GM19099 (cell line): Measurements from ENCODE around the gene LAMP1.

Source experiments
- POLR2A ChIP-seq: IDR thresholded peaks from 3 replicates; pipeline ENCODE4 v1.6.1; 2011; ENCODE audit warnings: low read depth; ENCODE audit not compliant: insufficient read length; ENCODE audit errors: extremely low read depth

Gene LAMP1

DNA sequence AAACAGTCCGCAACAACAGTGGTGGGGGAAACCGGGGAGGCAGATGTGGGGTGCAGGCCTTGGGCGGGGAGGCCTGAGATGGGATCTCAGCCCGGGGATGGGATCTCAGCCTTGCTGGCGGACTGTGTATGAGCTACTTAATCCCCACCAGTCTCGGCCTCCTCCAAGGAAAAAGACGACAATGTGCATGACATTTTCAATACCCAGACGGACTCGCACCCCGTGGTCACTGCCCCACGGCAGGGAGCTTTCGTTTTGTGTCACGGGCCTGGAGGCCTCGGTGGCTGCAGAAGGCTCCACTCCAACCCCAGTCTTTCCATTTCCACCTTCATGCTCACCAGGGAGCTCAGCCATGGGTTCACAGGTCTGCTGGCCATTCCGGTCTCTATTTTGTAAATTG is 41.4 kb downstream of the LAMP1 start:
- TF ChIP-seq POLR2A = no peak

- no peak for TF ChIP-seq POLR2A
Measured at GRCh38 chr13:113342820-113343691, 46.0 kb downstream of the LAMP1 start.

- TF ChIP-seq POLR2A = no peak
Measured at GRCh38 chr13:113343692-113343968, 46.6 kb downstream of the LAMP1 start.

DNA sequence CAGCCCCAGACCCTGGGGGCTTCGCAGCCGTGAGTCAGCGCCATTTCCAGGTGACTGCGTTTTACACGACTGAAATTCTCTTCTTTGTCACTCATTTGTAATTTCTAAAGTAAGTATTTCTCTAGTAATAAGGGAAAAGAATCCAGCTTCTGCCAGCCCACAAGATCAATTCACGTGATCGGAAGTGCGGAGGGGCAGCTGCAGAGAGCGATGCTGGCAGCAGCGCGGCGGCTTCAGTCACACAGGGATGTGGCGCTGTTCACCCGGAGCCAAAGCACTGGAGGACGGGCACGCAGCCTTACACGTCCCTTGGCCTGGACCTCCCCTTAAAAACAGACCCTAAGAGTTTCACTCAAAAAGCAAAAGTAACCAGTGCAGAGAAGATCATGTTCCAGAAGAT is 48.4 kb downstream of the LAMP1 start:
- no peak for TF ChIP-seq POLR2A

DNA sequence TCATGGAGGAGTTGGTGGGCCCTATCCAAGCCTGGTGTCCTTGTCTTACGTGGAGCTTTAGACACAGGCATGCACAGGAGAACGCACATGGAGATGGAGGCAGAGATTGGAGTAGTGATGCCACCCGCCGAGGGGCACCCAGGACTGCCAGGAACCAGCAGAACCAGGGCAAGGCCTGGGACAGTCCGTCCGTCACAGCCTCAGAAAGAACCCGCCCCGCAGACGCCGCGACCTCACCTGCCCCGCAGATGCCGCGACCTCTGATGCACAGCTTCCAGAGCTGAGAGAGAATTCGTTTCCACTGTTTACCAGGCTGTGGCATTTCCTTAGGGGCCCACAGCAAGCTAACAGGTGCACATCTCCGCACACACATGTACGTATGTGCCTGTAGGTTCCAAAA is 51.6 kb downstream of the LAMP1 start:
- no peak for TF ChIP-seq POLR2A

GRCh38 chr13:113349050-113349449 is 52.0 kb downstream of the LAMP1 start:
- TF ChIP-seq POLR2A = no peak

- TF ChIP-seq POLR2A = no peak
Measured at GRCh38 chr13:113349491-113349890, 52.5 kb downstream of the LAMP1 start.

DNA sequence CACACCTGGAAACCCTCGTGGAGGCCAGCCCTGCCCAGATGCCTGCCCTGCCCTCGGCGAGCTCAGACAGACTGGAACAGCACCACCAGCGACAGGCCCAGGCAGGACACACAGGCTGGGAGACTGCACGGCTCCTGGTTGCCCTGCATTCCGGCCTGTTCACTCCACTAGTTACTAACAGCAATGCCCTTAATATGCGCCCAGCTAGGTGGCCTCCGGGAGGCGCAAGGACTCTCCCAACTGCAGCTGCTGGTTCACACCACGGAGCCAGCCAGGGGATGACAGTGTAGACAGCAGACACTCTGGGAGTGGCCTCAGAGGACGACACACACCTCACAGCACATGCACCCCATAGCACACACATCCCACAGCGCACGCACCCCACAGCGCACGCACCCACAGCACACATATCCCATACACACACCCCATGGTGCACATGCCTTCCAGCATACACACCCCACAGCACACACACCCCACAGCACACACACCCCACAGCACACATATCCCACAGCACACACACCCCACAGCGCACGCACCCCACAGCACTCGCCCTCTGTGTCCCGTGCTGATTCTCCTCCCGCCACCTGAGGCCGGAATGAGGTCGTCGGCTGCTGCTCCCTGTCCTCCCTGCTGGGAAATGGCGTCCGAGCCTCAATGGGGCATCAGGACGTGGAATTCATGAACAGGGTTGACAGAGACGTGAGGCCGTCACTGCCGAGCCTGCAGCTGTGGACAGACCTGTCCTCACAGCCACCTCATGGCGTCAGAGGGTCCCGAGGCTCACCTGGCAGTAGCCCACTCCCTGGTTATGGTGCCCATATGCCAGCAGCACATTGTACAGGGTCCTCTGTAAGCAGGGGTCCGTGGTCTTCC is 53.3 kb downstream of the LAMP1 start:
- no peak for TF ChIP-seq POLR2A

DNA sequence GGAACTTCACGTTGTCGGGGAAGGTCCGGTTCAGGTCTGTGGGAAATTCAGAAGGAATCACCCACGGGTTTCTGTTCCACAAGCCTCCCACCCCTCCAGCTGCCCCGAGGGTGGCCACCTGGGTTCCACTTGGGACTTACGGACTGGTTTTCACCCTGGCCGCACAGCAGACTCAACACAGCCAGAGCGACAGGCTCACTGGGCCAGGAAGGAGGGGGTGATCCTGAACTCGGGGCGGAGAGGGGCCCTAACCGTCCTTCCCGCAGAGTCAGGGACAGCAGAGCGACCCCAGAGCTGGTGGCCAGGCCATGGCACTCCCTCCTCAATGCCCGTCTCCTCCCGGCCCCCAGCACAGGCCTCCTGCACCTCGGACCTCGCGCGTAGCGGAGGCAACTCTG is 53.9 kb downstream of the LAMP1 start:
- no peak for TF ChIP-seq POLR2A

- TF ChIP-seq POLR2A = no peak
Measured at GRCh38 chr13:113351514-113352026, 54.5 kb downstream of the LAMP1 start.

- TF ChIP-seq POLR2A = no peak
Measured at GRCh38 chr13:113353254-113353653, 56.2 kb downstream of the LAMP1 start.

GRCh38 chr13:113354831-113355610 is 58.0 kb downstream of the LAMP1 start:
- no peak for TF ChIP-seq POLR2A

GRCh38 chr13:113355621-113356020 is 58.6 kb downstream of the LAMP1 start:
- TF ChIP-seq POLR2A = no peak

GRCh38 chr13:113356596-113356995 is 59.6 kb downstream of the LAMP1 start:
- no peak for TF ChIP-seq POLR2A

DNA sequence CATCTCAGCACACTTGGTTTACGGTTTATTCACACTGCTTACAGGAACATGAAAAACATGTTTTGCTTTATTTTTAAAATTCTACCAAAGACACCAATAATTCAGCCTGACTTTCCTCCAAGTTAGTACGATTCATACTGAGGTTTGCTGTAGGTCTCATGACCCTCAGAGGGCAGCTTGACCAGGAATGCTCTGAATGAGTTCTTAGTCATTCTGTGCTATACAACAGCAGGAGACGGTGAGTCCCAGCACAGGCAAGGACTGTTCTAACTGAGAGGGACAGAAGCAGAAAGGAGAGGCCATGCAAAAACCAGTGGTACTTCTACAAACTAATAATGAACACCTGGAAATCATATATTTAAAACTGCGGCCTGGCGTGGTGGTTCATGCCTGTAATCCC is 60.5 kb downstream of the LAMP1 start:
- no peak for TF ChIP-seq POLR2A
